ENCODE data around the gene UBE3D.

DNA sequence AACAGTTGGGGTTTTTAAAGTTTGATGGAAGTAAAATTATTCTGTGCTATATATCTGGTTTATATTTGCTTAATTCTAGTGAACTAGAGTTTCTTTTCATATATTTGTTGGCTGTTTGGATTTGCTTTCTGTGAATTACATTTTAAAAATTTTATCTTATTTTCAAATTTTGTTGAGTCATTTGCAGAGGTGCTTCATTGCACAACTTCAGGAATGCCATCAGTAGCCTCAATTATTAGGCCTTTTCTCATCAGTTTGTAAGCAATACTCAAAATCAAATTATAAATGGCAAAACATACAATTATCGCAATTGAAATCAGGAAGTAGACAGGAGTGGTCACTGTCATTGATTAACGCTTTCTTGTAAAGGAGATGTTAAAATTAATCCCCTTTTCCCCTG is 96.9 kb downstream of the UBE3D start:
- TF ChIP-seq POLR2AphosphoS5 (IDR thresholded peaks at IDR 0.05; ENCODE audit: borderline replicate concordance, low read depth, low read length) (no peak), FOXP2 (optimal IDR thresholded peaks at IDR 0.05; ENCODE audit: control extremely low read depth, extremely low read length, insufficient read depth) (no peak)
